HG03571 (cell line): Measurements from ENCODE around the gene CELSR3.

ENCODE experiments used
- ATAC-seq: cut with Tn5 transposase; IDR thresholded peaks from one replicate; pipeline ENCODE4 v1.9.1; 2021; ENCODE audit not compliant: unreplicated experiment

The CELSR3 gene

DNA sequence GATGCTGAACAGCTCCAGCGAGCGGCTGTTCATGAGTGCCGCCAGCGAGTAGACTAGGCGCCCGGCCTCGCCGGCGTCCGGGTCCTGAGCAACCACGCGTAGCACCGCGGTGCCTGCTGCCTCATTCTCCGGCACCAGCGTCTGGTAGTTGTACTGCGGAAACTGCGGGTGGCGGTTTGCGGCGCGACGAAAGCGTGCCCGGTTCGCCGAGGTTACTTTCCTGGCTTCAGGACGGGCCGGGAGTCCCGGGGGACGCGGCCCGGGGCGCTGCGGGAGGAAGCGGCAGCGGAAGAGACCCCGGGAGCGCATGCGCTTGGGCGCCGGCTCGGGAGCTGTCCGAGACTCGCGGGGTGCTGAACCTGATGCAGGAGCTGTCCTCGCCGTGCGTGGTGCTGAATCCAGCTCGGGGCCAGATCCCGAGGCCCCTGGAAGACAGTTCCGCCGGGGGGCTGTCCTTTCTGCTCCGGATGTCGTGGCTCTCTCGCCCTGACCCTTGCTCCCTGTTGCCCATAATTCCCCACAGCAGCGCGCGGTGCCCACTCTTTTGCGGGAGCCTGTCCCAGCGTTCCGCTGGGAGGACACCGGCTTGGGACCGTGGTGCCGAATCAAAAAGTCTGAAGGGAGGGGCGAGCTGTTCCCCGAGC, 1.1 kb downstream of the CELSR3 start:
- ATAC-seq, result no peak

- ATAC-seq, result no peak
Measured at GRCh38 chr3:48660800-48661400, 1.8 kb downstream of the CELSR3 start.

DNA sequence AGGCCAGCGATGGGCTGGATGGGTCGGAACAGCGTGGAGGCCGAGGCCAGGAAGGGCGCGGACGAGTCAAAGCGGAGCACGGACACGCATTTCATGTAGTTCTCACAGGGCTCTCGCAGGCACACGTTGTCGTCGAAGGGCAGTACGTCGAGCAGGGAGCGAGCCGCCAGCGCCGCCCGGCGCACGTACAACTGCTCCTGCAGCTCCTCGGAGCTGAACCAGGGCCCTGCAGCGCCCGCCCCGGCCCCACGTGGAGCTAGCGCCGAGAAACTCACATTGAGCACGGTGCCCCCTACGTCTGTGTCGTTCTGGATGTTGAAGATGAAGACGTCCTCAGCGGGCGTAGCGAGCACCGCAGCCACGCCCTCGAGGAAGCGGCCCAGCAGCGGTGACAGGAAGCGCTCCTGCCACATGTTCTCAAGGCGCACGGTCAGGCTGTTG, 5.8 kb downstream of the CELSR3 start:
- ATAC-seq, result no peak

DNA sequence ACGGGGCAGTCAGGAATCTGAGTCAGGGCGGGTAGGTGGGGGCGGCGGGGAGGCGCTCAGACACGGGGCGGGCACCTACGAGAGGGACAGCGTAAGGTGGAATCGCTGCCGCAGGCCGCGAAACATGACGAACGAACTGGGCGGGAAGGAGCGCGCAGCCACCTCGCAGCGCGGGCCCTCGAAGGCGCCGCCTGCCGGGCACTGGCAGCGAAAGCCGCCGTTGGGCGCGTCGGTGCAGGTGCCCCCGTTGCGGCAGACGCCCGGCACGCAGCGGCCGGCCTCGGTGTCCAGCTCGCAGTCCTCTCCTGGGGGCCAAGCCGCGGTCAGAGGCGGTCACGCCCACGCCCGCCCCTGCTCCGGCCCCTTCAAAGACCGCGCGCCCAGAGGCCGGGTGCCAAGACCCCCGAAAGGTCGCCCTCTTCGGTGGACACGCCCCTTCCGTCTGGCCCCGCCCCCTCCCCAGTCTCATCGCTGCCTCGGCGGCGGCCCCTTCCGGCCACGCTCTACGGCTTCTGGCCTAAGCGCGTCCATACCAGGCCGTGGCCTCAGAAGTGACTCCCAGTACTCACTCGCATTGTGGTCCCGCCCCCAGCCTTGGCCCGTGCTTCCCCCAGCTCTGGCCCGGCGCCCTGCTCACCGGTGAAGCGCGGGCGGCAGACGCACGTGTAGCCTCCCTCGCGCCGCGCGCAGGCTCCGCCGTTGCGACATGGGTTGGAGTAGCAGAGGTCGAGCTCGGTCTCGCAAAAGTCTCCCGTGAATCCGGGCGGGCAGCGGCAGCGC, 6.4 kb downstream of the CELSR3 start:
- peak; percentile 49 for ATAC-seq

DNA sequence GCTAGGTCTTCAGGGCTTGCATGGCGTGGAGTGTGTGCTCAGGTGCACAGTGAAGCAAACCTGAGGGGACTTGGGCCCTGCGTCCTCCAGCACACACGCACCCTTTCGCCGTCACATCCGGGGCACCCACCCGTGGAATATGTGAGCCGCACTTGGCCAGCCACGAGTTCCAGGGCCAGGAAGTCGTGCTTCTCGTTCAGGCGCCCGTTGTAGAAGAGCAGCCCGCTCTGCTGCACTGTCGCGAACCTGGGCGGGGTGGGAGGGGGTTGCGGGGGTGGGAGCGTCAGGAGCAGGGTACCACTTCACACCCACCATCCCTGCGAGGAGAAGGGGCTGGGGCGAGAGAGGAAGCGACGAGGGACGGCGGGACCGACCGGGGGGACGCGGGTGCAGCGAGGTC, 7.1 kb downstream of the CELSR3 start:
- no peak for ATAC-seq

- ATAC-seq, result no peak
Measured at GRCh38 chr3:48655063-48655462, 7.6 kb downstream of the CELSR3 start.

DNA sequence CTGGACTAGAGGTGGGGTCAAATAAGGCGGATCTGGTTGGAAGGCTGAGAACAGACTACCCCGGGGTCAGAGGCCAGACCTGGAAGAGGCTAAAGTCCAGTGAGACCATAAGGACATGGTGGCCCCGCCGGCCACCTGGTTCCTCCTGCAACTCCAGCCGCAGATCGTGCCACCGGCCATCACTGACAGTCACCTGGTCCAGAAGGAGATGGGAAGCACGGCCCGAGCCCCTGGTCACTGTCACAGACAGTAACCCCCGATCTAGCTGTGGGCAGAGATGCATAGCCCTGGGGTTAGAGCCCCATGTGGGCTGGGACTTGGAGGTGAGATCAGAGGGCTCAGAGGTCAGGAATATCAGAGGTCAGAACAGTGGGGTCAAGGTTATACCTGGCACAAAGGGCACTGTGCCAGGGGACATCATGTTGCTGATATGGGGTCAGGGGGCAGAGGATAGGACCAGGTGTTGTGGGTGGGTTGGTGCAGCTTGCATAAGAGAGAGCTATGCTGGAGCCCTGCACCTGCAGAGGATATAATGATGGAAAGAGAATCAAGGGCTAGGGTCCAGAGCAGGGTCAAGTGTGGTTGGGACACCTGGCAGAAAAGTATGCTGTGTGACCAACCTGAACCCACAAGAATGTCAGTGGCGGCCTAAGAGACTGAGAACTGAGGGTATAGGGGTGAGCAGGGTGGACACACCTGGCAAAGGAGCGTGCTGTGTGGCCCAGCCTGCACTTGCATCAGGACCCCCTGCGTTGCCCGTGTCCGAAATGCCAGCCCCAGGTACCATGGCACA, 9.6 kb downstream of the CELSR3 start:
- no peak for ATAC-seq

DNA sequence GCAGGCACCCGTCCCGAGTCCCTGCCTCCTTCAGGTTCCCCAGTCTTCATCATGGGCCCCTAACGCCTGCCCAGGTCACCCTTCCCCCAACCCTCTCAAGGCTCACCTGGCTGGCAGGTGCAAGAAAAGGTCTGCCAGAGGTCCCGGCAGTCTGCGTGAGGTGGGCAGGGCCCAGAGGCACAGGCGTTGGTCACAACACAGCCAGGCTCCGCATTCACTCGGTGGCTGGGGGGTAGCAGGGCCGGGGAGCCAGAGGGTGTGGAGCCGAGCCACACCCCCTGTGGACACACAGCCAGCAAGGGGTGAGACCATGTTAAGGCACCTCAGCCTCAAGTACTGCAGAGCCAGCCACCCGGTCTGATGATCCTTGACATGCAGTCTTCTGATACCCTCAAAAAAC, 10.9 kb downstream of the CELSR3 start:
- no peak for ATAC-seq

GRCh38 chr3:48650723-48651122, 12.0 kb downstream of the CELSR3 start:
- no peak for ATAC-seq

DNA sequence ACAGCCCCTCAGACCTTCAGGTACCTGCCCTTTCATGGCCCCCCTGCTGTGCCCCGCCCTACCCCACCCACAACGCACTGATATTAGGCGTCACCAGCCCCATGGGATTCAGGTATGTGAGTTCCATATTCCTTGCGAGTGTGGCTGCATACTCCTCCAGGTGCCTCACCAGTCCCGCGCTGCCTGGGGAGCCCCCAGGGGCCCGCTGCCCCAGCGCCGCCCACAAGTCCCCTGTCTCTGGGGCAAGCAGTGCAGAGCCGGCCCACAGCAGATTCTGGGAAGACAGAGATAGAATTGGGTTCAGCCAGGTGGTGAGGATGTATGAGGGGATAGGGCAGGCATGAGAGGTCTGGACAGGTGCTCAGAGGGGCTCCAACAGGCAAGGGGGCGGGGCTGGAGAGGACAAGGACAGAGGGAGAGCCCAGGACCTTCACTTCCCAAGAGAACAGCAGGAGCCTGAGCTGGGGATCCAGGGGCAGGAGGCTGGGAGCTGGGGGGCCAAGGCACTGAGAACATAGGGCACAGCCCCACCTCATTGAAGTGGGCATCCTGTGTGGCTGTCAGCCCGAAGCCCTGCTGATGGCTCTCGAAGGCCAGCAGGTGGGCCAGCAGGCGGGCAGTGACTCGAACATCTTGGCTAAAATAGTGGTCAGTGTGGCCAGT, 14.4 kb downstream of the CELSR3 start:
- no peak for ATAC-seq

GRCh38 chr3:48647714-48648113, 15.0 kb downstream of the CELSR3 start:
- ATAC-seq, result no peak

GRCh38 chr3:48644898-48645760, 17.6 kb downstream of the CELSR3 start:
- ATAC-seq, result no peak

- no peak for ATAC-seq
Measured at GRCh38 chr3:48642605-48643004, 20.1 kb downstream of the CELSR3 start.

DNA sequence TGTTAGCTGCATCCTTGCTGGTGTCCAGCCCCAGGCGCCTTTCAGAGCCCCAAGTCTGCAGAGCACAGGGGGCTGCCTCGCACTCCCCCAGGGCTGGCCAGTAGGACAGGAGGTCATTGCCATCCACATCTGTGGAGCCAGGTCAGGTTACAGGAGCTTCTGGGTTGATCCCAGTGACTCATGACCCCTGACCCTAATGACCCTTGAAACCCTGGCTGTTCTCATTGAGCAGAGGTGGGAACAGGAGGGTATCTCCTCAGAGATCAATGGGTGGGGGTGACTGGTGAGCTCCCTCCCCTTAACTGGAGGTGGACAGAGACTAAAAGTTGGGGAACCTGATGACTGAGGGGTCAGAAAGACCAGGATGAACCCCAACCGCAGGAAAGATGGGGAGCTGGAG, 21.3 kb downstream of the CELSR3 start:
- no peak for ATAC-seq

- no peak for ATAC-seq
Measured at GRCh38 chr3:48639944-48640606, 22.6 kb downstream of the CELSR3 start.

- ATAC-seq, result no peak
Measured at GRCh38 chr3:48637305-48637704, 25.4 kb downstream of the CELSR3 start.

DNA sequence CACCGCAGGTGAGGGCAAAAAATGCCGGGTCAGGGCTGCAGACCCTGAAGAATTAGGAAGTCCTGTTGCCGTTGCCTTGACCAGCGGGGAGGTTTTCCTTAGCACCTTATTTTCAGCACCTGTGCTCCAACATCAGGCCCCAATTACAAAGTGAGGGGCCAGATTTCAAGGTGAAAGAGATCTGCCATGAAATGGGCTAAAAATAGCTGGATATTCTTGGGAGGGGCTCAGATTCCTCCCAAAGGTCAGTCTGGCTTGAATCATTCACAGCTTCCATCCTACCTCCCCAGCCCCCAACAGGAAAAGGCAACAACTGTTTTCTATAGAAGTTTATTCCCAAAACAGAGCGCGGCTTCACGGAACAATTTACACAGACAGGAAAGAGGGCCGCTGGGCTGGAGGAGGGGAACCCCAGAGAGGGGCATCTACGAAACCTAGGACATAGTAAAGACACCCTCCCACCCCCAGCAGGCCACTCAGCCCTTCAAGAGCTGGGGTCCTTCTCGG, 26.5 kb downstream of the CELSR3 start:
- ATAC-seq, result no peak

GRCh38 chr3:48635222-48636021, 27.3 kb downstream of the CELSR3 start, which contains the start of gene SLC26A6:
SLC26A6 (minus strand) TSS chr3:48635461; CDS start chr3:48635393, 68 bp downstream.
- peak; percentile 83 for ATAC-seq
